Esophagus mucosa (tissue), 1 donor: ENCODE data around the gene CASZ1. TPM values are rescaled to one million over a fixed set of nuclear protein-coding genes. Genes with fewer than 3 reads are reported as not detected.

Source experiments
- ATAC-seq: fragments of 200-7000 bp; cut with Tn5 transposase; one replicate; pipeline ENCODE4 v1.9.1; 2020
- total RNA-seq: library from RNA; stranded (reverse); gene quantifications from one replicate; pipeline ENCODE4 v1.2.4, GENCODE V29; 2023
- donor health status: DM: yes; HTN: yes; CAD: no.

The CASZ1 gene
- total RNA-seq, 1 donor from 2014 or later: 22.8 TPM

GRCh38 chr1:10704368-10704882 is 92.0 kb downstream of the CASZ1 start:
- ATAC-seq: no peak

GRCh38 chr1:10703702-10704101 is 92.7 kb downstream of the CASZ1 start:
- no peak for ATAC-seq

GRCh38 chr1:10701145-10701544 is 95.3 kb downstream of the CASZ1 start:
- no peak for ATAC-seq

- no peak for ATAC-seq
Measured at GRCh38 chr1:10699470-10699835, 97.0 kb downstream of the CASZ1 start.

GRCh38 chr1:10698726-10699469 is 97.5 kb downstream of the CASZ1 start:
- ATAC-seq: peak; percentile 30

- ATAC-seq: no peak
Measured at GRCh38 chr1:10697621-10698160, 98.8 kb downstream of the CASZ1 start.

- ATAC-seq: no peak
Measured at GRCh38 chr1:10696977-10697376, 99.5 kb downstream of the CASZ1 start.

- ATAC-seq: peak; percentile 68
Measured at GRCh38 chr1:10694633-10695627, 101.5 kb downstream of the CASZ1 start.

GRCh38 chr1:10694274-10694632 is 102.2 kb downstream of the CASZ1 start:
- ATAC-seq: peak; percentile 30

- ATAC-seq: no peak
Measured at GRCh38 chr1:10693497-10694273, 102.8 kb downstream of the CASZ1 start.

GRCh38 chr1:10693152-10693496 is 103.3 kb downstream of the CASZ1 start:
- ATAC-seq: no peak

GRCh38 chr1:10692401-10693021 is 103.9 kb downstream of the CASZ1 start:
- peak; percentile 69 for ATAC-seq

GRCh38 chr1:10691740-10692125 is 104.7 kb downstream of the CASZ1 start:
- ATAC-seq: no peak

- no peak for ATAC-seq
Measured at GRCh38 chr1:10691075-10691739, 105.2 kb downstream of the CASZ1 start.

GRCh38 chr1:10690484-10690883 is 106.0 kb downstream of the CASZ1 start:
- no peak for ATAC-seq

GRCh38 chr1:10688409-10688786 is 108.0 kb downstream of the CASZ1 start:
- no peak for ATAC-seq

- no peak for ATAC-seq
Measured at GRCh38 chr1:10687782-10688408, 108.6 kb downstream of the CASZ1 start.

- no peak for ATAC-seq
Measured at GRCh38 chr1:10687251-10687651, 109.2 kb downstream of the CASZ1 start.

- ATAC-seq: no peak
Measured at GRCh38 chr1:10686404-10687040, 109.9 kb downstream of the CASZ1 start.

GRCh38 chr1:10685808-10686403 is 110.5 kb downstream of the CASZ1 start:
- ATAC-seq: no peak
